IMR-90 (cell line): ENCODE results near the gene DYSF. TPM values are rescaled to one million over a fixed set of nuclear protein-coding genes. Genes with fewer than 3 reads are reported as not detected.

Experiments
- ATAC-seq: fragments of 200-7000 bp; cut with Tn5 transposase; 2 replicates; pipeline ENCODE4 v1.9.1; 2020; ENCODE audit warnings: low read depth, mild to moderate bottlenecking, moderate library complexity
- BruUV-seq: library from RNA; stranded (reverse); fragments of 400-500 nt; replicated peaks from 2 replicates; lab custom pipeline; 2021; lab: Mats Ljungman, UMichigan
- CTCF ChIA-PET: fragments of 300-600 bp; formaldehyde crosslinking; extraction: SDS; loops from one replicate; lab custom pipeline; 2021; ENCODE audit warnings: antibody characterized with exemption; lab: Yijun Ruan, JAX
- POLR2A ChIA-PET: fragments of 300-600 bp; sonication (Branson Sonifier 250); formaldehyde crosslinking; loops from one replicate; lab custom pipeline; 2022; ENCODE audit warnings: antibody characterized with exemption; ENCODE audit not compliant: unreplicated experiment; lab: Charles Lee
- DNase-seq: peaks from one replicate; pipeline ENCODE4 v3.0.0; 2013
- H2AFZ ChIP-seq: replicated peaks from 2 replicates; pipeline ENCODE3; 2013; ENCODE audit warnings: low read length, mild to moderate bottlenecking; ENCODE audit not compliant: poor library complexity
- H2AK5ac ChIP-seq: 2 replicates; pipeline ENCODE4 v1.6.1; 2013; ENCODE audit warnings: low read depth, low read length, inconsistent platforms
- H2AK9ac ChIP-seq: replicated peaks from 2 replicates; pipeline ENCODE3; 2013; ENCODE audit warnings: mild to moderate bottlenecking, low read depth, low read length, moderate library complexity; ENCODE audit not compliant: poor library complexity
- H2BK120ac ChIP-seq: 2 replicates; pipeline ENCODE4 v1.6.1; 2013; ENCODE audit warnings: low read depth, low read length, inconsistent platforms
- H2BK15ac ChIP-seq: 3 replicates; pipeline ENCODE4 v1.6.1; 2013; ENCODE audit warnings: low read depth, low read length, inconsistent platforms
- H2BK20ac ChIP-seq: 2 replicates; pipeline ENCODE4 v1.6.1; 2013; ENCODE audit warnings: low read depth, mild to moderate bottlenecking, inconsistent platforms, low read length, moderate library complexity
- H2BK5ac ChIP-seq: 2 replicates; pipeline ENCODE4 v1.6.1; 2013; ENCODE audit warnings: mild to moderate bottlenecking, low read depth, low read length, inconsistent platforms; ENCODE audit not compliant: poor library complexity, severe bottlenecking
- H3K14ac ChIP-seq: replicated peaks from 2 replicates; pipeline ENCODE4 v1.6.1; 2013; ENCODE audit warnings: low read depth, low read length, inconsistent platforms
- H3K18ac ChIP-seq: 2 replicates; pipeline ENCODE4 v1.6.1; 2013; ENCODE audit warnings: low read depth, low read length, control low read depth
- H3K23ac ChIP-seq: 2 replicates; pipeline ENCODE4 v1.6.1; 2013; ENCODE audit warnings: low read depth, low read length, inconsistent platforms
- H3K27ac ChIP-seq: 2 replicates; pipeline ENCODE4 v1.5.1; 2013; ENCODE audit warnings: mild to moderate bottlenecking, control low read depth, low read length; ENCODE audit not compliant: insufficient read depth
- H3K27me3 ChIP-seq: 2 replicates; pipeline ENCODE4 v1.6.1; 2013; ENCODE audit warnings: low read length; ENCODE audit not compliant: control insufficient read depth, insufficient read depth
- H3K36me3 ChIP-seq: 2 replicates; pipeline ENCODE4 v1.6.1; 2013; ENCODE audit warnings: low read length, mixed read lengths; ENCODE audit not compliant: control insufficient read depth, insufficient read depth
- H3K4ac ChIP-seq: 2 replicates; pipeline ENCODE4 v1.6.1; 2013; ENCODE audit warnings: low read depth, low read length, inconsistent platforms
- H3K4me1 ChIP-seq: 2 replicates; pipeline ENCODE4 v1.6.1; 2013; ENCODE audit warnings: low read length, mixed read lengths; ENCODE audit not compliant: control insufficient read depth, insufficient read depth
- H3K4me2 ChIP-seq: 2 replicates; pipeline ENCODE4 v1.6.1; 2013; ENCODE audit warnings: low read depth, mild to moderate bottlenecking, control low read depth, low read length, moderate library complexity
- H3K4me3 ChIP-seq: 2 replicates; pipeline ENCODE4 v1.5.1; 2013; ENCODE audit warnings: low read depth, mild to moderate bottlenecking, control low read depth, low read length, moderate library complexity; ENCODE audit not compliant: insufficient read depth
- H3K56ac ChIP-seq: 2 replicates; pipeline ENCODE4 v1.6.1; 2013; ENCODE audit warnings: low read length, inconsistent platforms; ENCODE audit not compliant: insufficient read depth; ENCODE audit errors: extremely low read depth
- H3K79me1 ChIP-seq, 2 experiments: 2 replicates each; pipeline ENCODE4 v1.6.1; 2013; ENCODE audit warnings: low read length in 2 of 2, inconsistent platforms in 1 of 2, low read depth in 1 of 2
- H3K9ac ChIP-seq: 2 replicates; pipeline ENCODE4 v1.6.1; 2013; ENCODE audit warnings: low read depth, low read length, control low read depth
- H3K9me1 ChIP-seq: 2 replicates; pipeline ENCODE4 v1.6.1; 2013; ENCODE audit warnings: low read length, inconsistent platforms; ENCODE audit not compliant: insufficient read depth
- H3K9me3 ChIP-seq: 2 replicates; pipeline ENCODE4 v1.6.1; 2013; ENCODE audit warnings: low read length; ENCODE audit not compliant: control insufficient read depth, insufficient read depth
- H4K20me1 ChIP-seq: 2 replicates; pipeline ENCODE4 v1.6.1; 2013; ENCODE audit warnings: low read length, inconsistent platforms; ENCODE audit not compliant: insufficient read depth
- H4K5ac ChIP-seq: 2 replicates; pipeline ENCODE4 v1.6.1; 2013; ENCODE audit warnings: mild to moderate bottlenecking, low read depth, low read length, control low read depth
- H4K8ac ChIP-seq, 2 experiments: 2 replicates each; pipeline ENCODE4 v1.6.1; 2013; ENCODE audit warnings: low read depth in 2 of 2, low read length in 2 of 2, control low read depth in 1 of 2, inconsistent platforms in 1 of 2
- H4K91ac ChIP-seq: 2 replicates; pipeline ENCODE4 v1.6.1; 2013; ENCODE audit warnings: low read depth, low read length, inconsistent platforms; ENCODE audit not compliant: insufficient read depth
- CEBPB ChIP-seq: IDR thresholded peaks from 2 replicates; pipeline ENCODE4 v1.6.1; 2012; ENCODE audit warnings: low read depth, low read length, improper control_type of control experiment
- CHD1 ChIP-seq: IDR thresholded peaks from 2 replicates; pipeline ENCODE4 v1.6.1; 2012; ENCODE audit warnings: low read depth, low read length, improper control_type of control experiment
- FOS ChIP-seq: fragments of 150-350 bp; IDR thresholded peaks from 2 replicates; pipeline ENCODE4 v1.6.1; 2016; ENCODE audit warnings: low read depth, low read length
- MAFK ChIP-seq: IDR thresholded peaks from 2 replicates; pipeline ENCODE4 v1.6.1; 2012; ENCODE audit warnings: low read depth, low read length, improper control_type of control experiment
- NFE2L2 ChIP-seq: fragments of 150-350 bp; IDR thresholded peaks from 2 replicates; pipeline ENCODE4 v1.6.1; 2016; ENCODE audit warnings: low read depth, mild to moderate bottlenecking, low read length
- RAD21 ChIP-seq: IDR thresholded peaks from 2 replicates; pipeline ENCODE4 v1.6.1; 2012; ENCODE audit warnings: low read length, improper control_type of control experiment
- RFX5 ChIP-seq: IDR thresholded peaks from 2 replicates; pipeline ENCODE4 v1.8.0; 2012; ENCODE audit warnings: low read depth, mild to moderate bottlenecking, low read length, moderate library complexity
- WGBS, 2 experiments: methylation state at CpG; one replicate each; pipeline versions ENCODE4 v1.1.5 to v1.1.7; 2013; ENCODE audit warnings: missing lambda C conversion rate in 2 of 2; ENCODE audit not compliant: insufficient read length in 1 of 2; ENCODE audit errors: extremely low coverage in 2 of 2; 5-methylcytosine and 5-hydroxymethylcytosine counted together
- dilution Hi-C: fragments of 300-500 bp; cut with HindIII; formaldehyde crosslinking; loops from one replicate; pipeline ENCODE4 v1.14.3; 2018; ENCODE audit warnings: low sequenced_read_pairs; ENCODE audit not compliant: unreplicated experiment
- in situ Hi-C: fragments of 300-500 bp; cut with MboI; formaldehyde crosslinking; loops from 3 replicates; pipeline ENCODE4 v1.14.3; 2019; ENCODE audit warnings: low sequenced_read_pairs, inconsistent platforms, mixed read lengths
- intact Hi-C: fragments of 100-400 bp; cut with micrococcal nuclease; formaldehyde crosslinking; loops from 2 replicates; pipeline ENCODE4 v1.10.0; 2022
- polyA plus RNA-seq, 3 experiments: library from polyadenylated mRNA; depleted of rRNA; stranded (reverse); fragments of >200 nt; gene quantifications; 2 replicates each; pipeline ENCODE4 v1.2.3, GENCODE V29; 2012; ENCODE audit warnings: low replicate concordance in 1 of 3
- total RNA-seq: library from RNA; depleted of rRNA; stranded (reverse); fragments of >200 nt; gene quantifications from 2 replicates; pipeline ENCODE4 v1.2.3, GENCODE V29; 2012
- TF ChIP-seq, protein P1 (sequence below): conservative IDR thresholded peaks from 2 replicates; pipeline ENCODE4 v1.5.1; 2012; ENCODE audit warnings: mild to moderate bottlenecking, low read depth, low read length, improper control_type of control experiment

The DYSF gene
- total and polyA plus RNA-seq, 2 of the 4 experiments (the other 2 are of a cell fraction) = 0.09 to 0.18 TPM

DNA sequence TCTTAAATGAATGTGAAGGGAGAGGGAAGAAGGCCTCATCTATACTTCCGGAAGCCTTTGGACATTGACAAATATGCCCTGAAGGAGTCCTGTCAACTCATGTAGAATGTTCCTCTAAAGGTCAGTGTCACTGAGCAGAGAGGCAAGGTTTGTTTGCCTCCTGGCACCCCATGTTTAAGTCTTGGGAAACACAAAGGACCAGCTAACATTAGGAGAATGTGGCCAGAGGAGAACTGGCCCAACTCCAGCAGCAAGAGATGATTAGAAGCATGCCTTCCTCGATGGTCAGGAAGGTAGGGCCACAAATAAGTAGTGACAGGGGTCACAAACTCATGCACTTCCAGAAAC, 5.7 kb downstream of the DYSF start:
- Histone ChIP-seq H3K9ac (no peak overlapping the region), H4K91ac (no peak overlapping the region), H2BK120ac (no peak overlapping the region), H2BK5ac (no peak overlapping the region), H2BK20ac (no peak overlapping the region), H4K5ac (no peak overlapping the region), H2BK15ac (no peak overlapping the region), H3K18ac (no peak overlapping the region), H3K23ac (no peak overlapping the region), H2AK5ac (no peak overlapping the region), H3K4me3 (no peak overlapping the region), H3K9me3 (peaks cover 8% of the 10 kb centered on the region), H3K14ac (no peak overlapping the region), H3K4me1 (peaks cover 3% of the 10 kb centered on the region; the same call in 1 of the 2 replicates), H3K27me3 (peaks cover 35% of the 10 kb centered on the region), H3K56ac (no peak overlapping the region), H3K9me1 (no peaks in the 10 kb centered on the region; the same call in 1 of the 2 replicates), H4K8ac (no peak overlapping the region), H4K20me1 (no peaks in the 10 kb centered on the region), H3K36me3 (no peaks in the 10 kb centered on the region), H3K4me2 (no peak overlapping the region), H3K79me1 (no peaks in the 10 kb centered on the region), H2AK9ac (no peak overlapping the region), H3K27ac (no peak overlapping the region), H2AFZ (no peak overlapping the region), H3K4ac (no peak overlapping the region)
- intact Hi-C loops = no loop called here
- CTCF ChIA-PET = interaction anchor here (0.7 kb wide), 1 partner anchor 159 kb away, joined by 4 read pairs; no protein-coding TSS in a partner anchor
- BruUV-seq = no TSS peak
- DNase-seq (no peak), ATAC-seq (no peak)
- POLR2A ChIA-PET = no interaction called here
- TF ChIP-seq NFE2L2 (no peak), CEBPB (no peak), FOS (no peak), CHD1 (no peak), RAD21 (no peak), MAFK (no peak), RFX5 (no peak)
- TF ChIP-seq, protein P1, sequence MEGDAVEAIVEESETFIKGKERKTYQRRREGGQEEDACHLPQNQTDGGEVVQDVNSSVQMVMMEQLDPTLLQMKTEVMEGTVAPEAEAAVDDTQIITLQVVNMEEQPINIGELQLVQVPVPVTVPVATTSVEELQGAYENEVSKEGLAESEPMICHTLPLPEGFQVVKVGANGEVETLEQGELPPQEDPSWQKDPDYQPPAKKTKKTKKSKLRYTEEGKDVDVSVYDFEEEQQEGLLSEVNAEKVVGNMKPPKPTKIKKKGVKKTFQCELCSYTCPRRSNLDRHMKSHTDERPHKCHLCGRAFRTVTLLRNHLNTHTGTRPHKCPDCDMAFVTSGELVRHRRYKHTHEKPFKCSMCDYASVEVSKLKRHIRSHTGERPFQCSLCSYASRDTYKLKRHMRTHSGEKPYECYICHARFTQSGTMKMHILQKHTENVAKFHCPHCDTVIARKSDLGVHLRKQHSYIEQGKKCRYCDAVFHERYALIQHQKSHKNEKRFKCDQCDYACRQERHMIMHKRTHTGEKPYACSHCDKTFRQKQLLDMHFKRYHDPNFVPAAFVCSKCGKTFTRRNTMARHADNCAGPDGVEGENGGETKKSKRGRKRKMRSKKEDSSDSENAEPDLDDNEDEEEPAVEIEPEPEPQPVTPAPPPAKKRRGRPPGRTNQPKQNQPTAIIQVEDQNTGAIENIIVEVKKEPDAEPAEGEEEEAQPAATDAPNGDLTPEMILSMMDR = no peak
- dilution Hi-C loops = no loop called here
- in situ Hi-C loops = no loop called here
- WGBS, 2 experiments = 60% methylated on average over 1 of the region's 2 CpGs; no CpG with 5 or more reads in 1 of the 2 experiments
